Activated T-helper 2 cell treated with anti-CD3 and anti-CD28 coated beads, Interferon-gamma antibody, Interleukin-2, Interleukin-4, amounts not matched to agents 10 μg/mL and 5 μg/mL and 100 μg/mL, durations not matched to agents 14 hours and 24 hours and 36 hours (primary cell): ENCODE results near the gene F10. TPM values are rescaled to one million over a fixed set of nuclear protein-coding genes. Genes with fewer than 3 reads are reported as not detected.

Experiments
- DNase-seq: peaks from one replicate; pipeline ENCODE4 v3.0.0; 2021; ENCODE audit warnings: low spot score
- H3K27ac Mint-ChIP-seq: one replicate; pipeline ENCODE4 v1.8.0; 2021; ENCODE audit warnings: mixed read lengths
- H3K27me3 Mint-ChIP-seq: one replicate; pipeline ENCODE4 v1.8.0; 2021; ENCODE audit warnings: low read depth, mixed read lengths
- H3K36me3 Mint-ChIP-seq: one replicate; pipeline ENCODE4 v1.8.0; 2021; ENCODE audit warnings: low read depth, mixed read lengths
- H3K4me1 Mint-ChIP-seq: one replicate; pipeline ENCODE4 v1.8.0; 2021; ENCODE audit warnings: low read depth, mixed read lengths
- H3K4me3 Mint-ChIP-seq: one replicate; pipeline ENCODE4 v1.8.0; 2021; ENCODE audit warnings: low read depth, mild to moderate bottlenecking, moderate library complexity, mixed read lengths
- H3K9me3 Mint-ChIP-seq: one replicate; pipeline ENCODE4 v1.8.0; 2021; ENCODE audit warnings: mixed read lengths
- intact Hi-C: fragments of 100-400 bp; cut with micrococcal nuclease; formaldehyde crosslinking; loops from one replicate; pipeline ENCODE4 v1.15.1; 2023
- total RNA-seq: library from RNA; stranded (reverse); gene quantifications from 2 replicates; pipeline ENCODE4 v1.2.3, GENCODE V29; 2022

The F10 gene
- total RNA-seq, 1 donor from 2014 or later = not detected

DNA sequence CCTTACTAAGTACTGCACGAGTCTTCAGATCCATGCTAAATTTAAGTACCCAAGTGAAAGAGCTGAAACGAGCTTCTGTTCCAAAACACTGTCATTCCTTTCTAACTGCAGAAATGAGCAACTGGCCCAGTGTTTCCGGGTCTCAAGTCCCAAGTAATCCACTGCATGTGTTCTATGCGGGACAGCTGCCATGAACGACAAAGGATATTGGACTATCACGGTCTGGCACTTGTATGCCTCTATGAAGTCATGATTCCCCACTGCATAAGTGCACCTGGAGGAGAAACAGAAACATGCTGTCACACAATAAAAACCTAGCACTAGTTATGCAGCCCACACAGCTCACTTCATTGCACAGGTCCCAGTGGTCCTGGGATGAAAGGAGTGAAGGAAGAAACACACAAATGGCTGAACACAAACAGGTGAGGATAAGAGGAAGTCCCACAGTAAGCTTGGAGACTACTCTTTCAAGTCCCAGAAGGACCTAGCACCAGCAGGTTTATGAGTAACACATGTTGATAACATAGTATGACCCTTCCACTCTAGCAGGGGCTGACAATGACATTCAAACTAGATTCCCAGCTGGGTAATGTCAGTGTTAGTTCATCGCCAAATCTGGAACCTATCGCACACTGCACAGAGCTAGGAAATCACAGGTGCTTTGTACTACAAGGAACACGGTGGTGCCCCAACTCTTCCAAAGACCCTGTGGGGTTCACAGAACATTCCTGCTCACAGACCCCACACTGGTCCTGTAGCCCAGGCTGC, 74.6 kb downstream of the F10 start:
- Mint-ChIP-seq H3K4me1 (peaks cover 6% of the 10 kb centered on the region), H3K27ac (no peak overlapping the region), H3K9me3 (no peaks in the 10 kb centered on the region), H3K27me3 (no peaks in the 10 kb centered on the region), H3K36me3 (peaks cover 65% of the 10 kb centered on the region), H3K4me3 (no peak overlapping the region)
- no peak for DNase-seq
- intact Hi-C loops = no loop called here

Other genes starting within 250 kb of the F10 start
- gene MCF2L, start 153.6 kb upstream of the F10 start, total RNA-seq = 0.23 TPM in 1 of 2 replicates, not detected in the other
- not detected in 2 replicates for gene F7, start 17.0 kb upstream of the F10 start, total RNA-seq
- gene PROZ, start 35.8 kb downstream of the F10 start, total RNA-seq = not detected in 2 replicates
- gene PCID2, start 85.9 kb downstream of the F10 start, total RNA-seq = 67.1 and 67.6 TPM in 2 replicates
- gene CUL4A, start 86.8 kb downstream of the F10 start, total RNA-seq = 83.3 and 83.8 TPM in 2 replicates
- 57.7 and 58.4 TPM in 2 replicates for gene LAMP1, start 174.4 kb downstream of the F10 start, total RNA-seq
- not detected in 2 replicates for gene GRTP1, start 241.3 kb downstream of the F10 start, total RNA-seq